ENCODE results near the gene MAP1B. TPM values are rescaled to one million over a fixed set of nuclear protein-coding genes. Genes with fewer than 3 reads are reported as not detected.
A peak's percentile ranks its signal among the peaks of the same experiment; 100 is the strongest.

MAP1B gene
- total RNA-seq, 4 donors from 2014 or later, result 479 to 654 (median 593) TPM

GRCh38 chr5:72248410-72248981, 141.2 kb downstream of the MAP1B start:
- DNase-seq (ENCODE audit: low spot score) (no peak), ATAC-seq (ENCODE audit: low FRiP score) (peak; percentile 61)
- TF ChIP-seq, protein P1, sequence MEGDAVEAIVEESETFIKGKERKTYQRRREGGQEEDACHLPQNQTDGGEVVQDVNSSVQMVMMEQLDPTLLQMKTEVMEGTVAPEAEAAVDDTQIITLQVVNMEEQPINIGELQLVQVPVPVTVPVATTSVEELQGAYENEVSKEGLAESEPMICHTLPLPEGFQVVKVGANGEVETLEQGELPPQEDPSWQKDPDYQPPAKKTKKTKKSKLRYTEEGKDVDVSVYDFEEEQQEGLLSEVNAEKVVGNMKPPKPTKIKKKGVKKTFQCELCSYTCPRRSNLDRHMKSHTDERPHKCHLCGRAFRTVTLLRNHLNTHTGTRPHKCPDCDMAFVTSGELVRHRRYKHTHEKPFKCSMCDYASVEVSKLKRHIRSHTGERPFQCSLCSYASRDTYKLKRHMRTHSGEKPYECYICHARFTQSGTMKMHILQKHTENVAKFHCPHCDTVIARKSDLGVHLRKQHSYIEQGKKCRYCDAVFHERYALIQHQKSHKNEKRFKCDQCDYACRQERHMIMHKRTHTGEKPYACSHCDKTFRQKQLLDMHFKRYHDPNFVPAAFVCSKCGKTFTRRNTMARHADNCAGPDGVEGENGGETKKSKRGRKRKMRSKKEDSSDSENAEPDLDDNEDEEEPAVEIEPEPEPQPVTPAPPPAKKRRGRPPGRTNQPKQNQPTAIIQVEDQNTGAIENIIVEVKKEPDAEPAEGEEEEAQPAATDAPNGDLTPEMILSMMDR (IDR thresholded peaks at IDR 0.05), result no peak

GRCh38 chr5:72251386-72251785, 144.1 kb downstream of the MAP1B start:
- DNase-seq (ENCODE audit: low spot score) (no peak), ATAC-seq (ENCODE audit: low FRiP score) (no peak)
- TF ChIP-seq, protein P1 (IDR thresholded peaks at IDR 0.05), result no peak

DNA sequence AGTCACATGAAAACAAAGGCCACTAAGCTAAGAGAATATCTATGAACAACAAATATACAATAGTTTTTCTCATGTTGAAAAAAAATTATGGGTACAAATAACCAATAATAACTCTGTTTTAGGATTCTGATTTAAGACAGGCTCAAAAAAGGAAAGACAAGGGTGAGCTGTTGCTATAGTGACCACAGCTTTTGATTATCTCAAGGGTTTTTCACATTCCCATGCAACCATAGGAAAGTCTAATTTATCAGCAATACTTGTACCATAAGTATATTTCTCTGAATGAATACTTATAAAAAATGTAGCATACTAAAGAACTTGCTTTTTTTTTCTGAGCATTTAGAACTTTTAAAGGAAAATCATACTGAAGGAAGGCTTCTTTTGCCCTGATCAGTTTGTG, 144.7 kb downstream of the MAP1B start:
- no peak for ATAC-seq (ENCODE audit: low FRiP score)
- DNase-seq (ENCODE audit: low spot score), result no peak
- TF ChIP-seq, protein P1 (IDR thresholded peaks at IDR 0.05), result no peak

GRCh38 chr5:72252574-72253155, 145.4 kb downstream of the MAP1B start:
- DNase-seq (ENCODE audit: low spot score) (no peak), ATAC-seq (ENCODE audit: low FRiP score) (no peak)
- TF ChIP-seq, protein P1 (IDR thresholded peaks at IDR 0.05), result no peak

DNA sequence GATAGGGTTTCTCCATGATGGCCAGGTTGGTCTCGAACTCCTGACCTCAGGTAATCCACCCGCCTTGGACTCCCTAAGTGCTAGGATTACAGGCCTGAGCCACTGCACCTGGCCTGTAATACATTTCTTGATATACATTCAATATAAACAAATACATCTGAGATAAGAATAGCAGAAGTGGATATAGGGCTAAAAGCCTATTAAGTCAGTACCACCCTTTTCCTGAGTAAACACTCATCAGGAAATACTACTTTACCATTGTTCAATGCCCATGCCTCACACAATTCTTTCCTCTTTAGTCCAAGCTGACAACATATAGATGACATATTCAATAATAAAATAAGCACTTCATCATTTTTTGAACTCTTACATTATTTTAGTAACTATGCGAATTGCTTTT, 148.0 kb downstream of the MAP1B start:
- TF ChIP-seq, protein P1 (IDR thresholded peaks at IDR 0.05), result no peak
- ATAC-seq (ENCODE audit: low FRiP score) (no peak), DNase-seq (ENCODE audit: low spot score) (no peak)

DNA sequence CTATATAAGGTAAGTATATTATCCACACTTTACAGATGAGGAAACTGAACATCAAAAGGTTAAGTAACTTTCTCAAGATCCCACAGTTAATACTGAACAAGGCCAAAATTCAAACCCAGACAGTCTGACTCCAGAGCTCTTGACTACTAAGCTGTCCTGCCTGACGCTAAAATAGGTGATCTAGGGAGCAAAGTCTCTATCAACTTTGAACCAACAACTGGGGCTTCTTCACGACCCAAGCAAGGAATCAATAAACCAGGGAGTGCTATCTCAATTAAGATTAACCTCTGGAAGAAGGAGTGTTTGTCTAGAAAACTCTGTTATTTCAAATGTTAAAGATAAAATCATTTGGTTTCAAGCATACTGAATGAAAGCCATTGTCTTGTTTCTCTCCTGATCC, 148.4 kb downstream of the MAP1B start:
- ATAC-seq (ENCODE audit: low FRiP score), result no peak
- no peak for DNase-seq (ENCODE audit: low spot score)
- TF ChIP-seq, protein P1 (IDR thresholded peaks at IDR 0.05), result no peak

- DNase-seq (ENCODE audit: low spot score) (no peak), ATAC-seq (ENCODE audit: low FRiP score) (no peak)
- TF ChIP-seq, protein P1 (IDR thresholded peaks at IDR 0.05), result no peak
Observed at GRCh38 chr5:72256536-72256935, 149.3 kb downstream of the MAP1B start.
